ENCODE measurements around the gene JAM3.

Gene JAM3

DNA sequence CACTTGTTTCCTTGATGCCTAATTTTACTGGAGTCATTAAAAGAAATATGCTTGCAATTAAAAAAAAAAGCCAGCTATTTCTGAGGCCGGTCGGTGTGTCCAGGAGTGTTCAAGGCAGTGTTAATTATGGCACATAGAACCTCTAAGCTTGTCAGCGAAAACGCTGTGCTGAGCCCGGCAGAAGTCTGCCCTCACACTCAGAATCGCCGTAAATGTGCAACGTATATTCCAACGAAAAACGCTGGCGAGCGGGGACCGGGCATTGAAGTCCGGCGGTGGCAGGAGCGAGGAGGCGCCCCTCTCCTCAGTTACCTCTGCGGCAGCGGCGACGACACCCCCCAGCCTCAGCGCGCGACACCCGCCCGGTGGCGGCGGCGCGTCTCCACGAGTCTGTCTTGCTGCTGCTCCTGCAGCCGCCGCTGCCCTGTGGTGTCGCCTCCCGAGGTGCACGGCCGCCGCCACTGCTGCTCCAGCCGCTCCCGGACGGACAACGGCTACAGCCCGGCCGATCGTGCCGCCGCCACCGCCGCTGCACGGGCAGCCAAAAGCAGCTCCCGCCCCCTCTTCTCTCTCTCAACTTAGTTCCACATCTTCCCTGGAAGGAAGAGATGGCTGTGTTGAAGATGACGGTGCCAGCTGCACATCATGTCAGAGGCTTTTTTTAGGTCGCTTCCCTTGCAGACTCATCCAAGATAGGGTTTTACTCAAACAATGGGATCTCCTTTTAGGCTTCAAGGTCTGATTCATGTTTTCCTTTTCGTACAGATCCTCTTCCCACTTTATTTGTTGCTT lies 56.0 kb downstream of the JAM3 start:
- peak overlapping the region; percentile 25 for H2AFZ ChIP-seq (ENCODE audit: low read length)
- H3K27me3 ChIP-seq (ENCODE audit: control insufficient read depth in 3 of 3, insufficient read depth in 3 of 3, low read depth in 1 of 3, low read length in 3 of 3) = peaks cover 0 to 3% (median 0%) of the 10 kb centered on the region in 3 experiments
- H3K4me1 ChIP-seq (ENCODE audit: control insufficient read depth in 2 of 2, insufficient read depth in 1 of 2, low read depth in 1 of 2, low read length in 2 of 2) = peaks cover 15 to 34% of the 10 kb centered on the region in 2 donors

DNA sequence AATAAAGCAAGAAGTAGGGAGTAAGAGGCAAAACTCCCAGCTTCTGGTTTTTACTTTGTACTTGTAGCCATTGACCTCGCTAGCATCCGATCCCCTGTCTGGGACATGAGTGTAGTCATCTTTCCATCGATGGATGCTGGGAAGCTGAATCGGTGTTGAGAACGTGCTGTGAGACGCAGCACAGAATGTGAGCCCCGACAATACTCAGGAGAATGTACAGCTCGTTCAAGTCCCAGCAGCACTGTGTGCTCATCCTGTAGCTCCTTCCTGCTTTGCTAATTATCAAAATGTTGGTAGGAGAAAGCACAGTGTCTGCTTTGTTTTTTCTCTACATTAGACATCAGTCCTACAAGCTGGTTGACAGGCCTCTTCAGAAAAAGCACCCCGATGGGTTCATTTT lies 56.6 kb downstream of the JAM3 start:
- H4K8ac ChIP-seq (ENCODE audit: low read depth, low read length) = no peak overlapping the region
- peaks cover 0 to 16% of the 10 kb centered on the region in 2 donors for H3K36me3 ChIP-seq (replicated peaks in 1 of 2; ENCODE audit: control insufficient read depth in 2 of 2, insufficient read depth in 2 of 2, low read length in 2 of 2)
- H4K91ac ChIP-seq (ENCODE audit: low read depth, low read length, poor library complexity) = no peak overlapping the region
- no peak overlapping the region for H3K4me2 ChIP-seq (ENCODE audit: insufficient read depth, low read length, poor library complexity, severe bottlenecking)
- no peak overlapping the region for H3K4me3 ChIP-seq (ENCODE audit: low read length in 2 of 2)
- no peak overlapping the region for H2BK15ac ChIP-seq (ENCODE audit: low read length)
- H2BK12ac ChIP-seq (ENCODE audit: low read length) = no peak overlapping the region
- H2AFZ ChIP-seq (ENCODE audit: low read length) = no peak overlapping the region
- no peak overlapping the region for H2AK5ac ChIP-seq (ENCODE audit: low read depth, low read length)
- H3K27me3 ChIP-seq (ENCODE audit: control insufficient read depth in 3 of 3, insufficient read depth in 3 of 3, low read depth in 1 of 3, low read length in 3 of 3) = peaks cover 0 to 3% (median 0%) of the 10 kb centered on the region in 3 experiments
- no peak overlapping the region for H3K14ac ChIP-seq (ENCODE audit: low read length)
- H3K9ac ChIP-seq (ENCODE audit: low read depth, low read length, poor library complexity) = no peak overlapping the region
- H2BK120ac ChIP-seq (ENCODE audit: low read depth, low read length) = no peak overlapping the region
- H3K27ac ChIP-seq (replicated peaks; ENCODE audit: low read length) = no peak overlapping the region
- no peak overlapping the region for H3K4ac ChIP-seq (ENCODE audit: low read length)
- H2BK5ac ChIP-seq (ENCODE audit: low read length) = no peak overlapping the region
- H3K79me1 ChIP-seq (ENCODE audit: low read depth, low read length) = no peaks in the 10 kb centered on the region
- WGBS, 2 donors (ENCODE audit: extremely low coverage in 2 of 2, insufficient read length in 2 of 2, insufficient replicate concordance in 1 of 2) = no CpG with 5 or more reads among the region's 9 CpGs
- no peak overlapping the region for H3K23ac ChIP-seq (ENCODE audit: low read depth, low read length, poor library complexity)
- no peak for DNase-seq (ENCODE audit: low spot score)
- H3K4me1 ChIP-seq (ENCODE audit: control insufficient read depth in 2 of 2, insufficient read depth in 1 of 2, low read depth in 1 of 2, low read length in 2 of 2) = peaks cover 11 to 27% of the 10 kb centered on the region in 2 donors
- peaks cover 0 to 3% of the 10 kb centered on the region in 2 donors for H3K9me3 ChIP-seq (replicated peaks in 1 of 2; ENCODE audit: control insufficient read depth in 2 of 2, insufficient read depth in 1 of 2, low read depth in 1 of 2, low read length in 2 of 2)
- H3K18ac ChIP-seq (ENCODE audit: low read length) = no peak overlapping the region

More for the DNA sequence above, 56.0 kb downstream of the JAM3 start:
- Histone ChIP-seq H3K4ac (ENCODE audit: low read length) (no peak overlapping the region), H3K4me3 (ENCODE audit: low read length in 2 of 2) (peak overlapping the region; percentile 27 to 57), H4K91ac (ENCODE audit: low read depth, low read length, poor library complexity) (no peak overlapping the region), H2BK120ac (ENCODE audit: low read depth, low read length) (no peak overlapping the region), H3K18ac (ENCODE audit: low read length) (peak overlapping the region; percentile 81), H3K23ac (ENCODE audit: low read depth, low read length, poor library complexity) (peak overlapping the region; percentile 8), H3K4me2 (ENCODE audit: insufficient read depth, low read length, poor library complexity, severe bottlenecking) (peak overlapping the region; percentile 78), H3K36me3 (replicated peaks in 1 of 2; ENCODE audit: control insufficient read depth in 2 of 2, insufficient read depth in 2 of 2, low read length in 2 of 2) (peaks cover 0 to 16% of the 10 kb centered on the region in 2 donors), H2BK5ac (ENCODE audit: low read length) (no peak overlapping the region), H3K9me3 (replicated peaks in 1 of 2; ENCODE audit: control insufficient read depth in 2 of 2, insufficient read depth in 1 of 2, low read depth in 1 of 2, low read length in 2 of 2) (no peaks in the 10 kb centered on the region), H2BK15ac (ENCODE audit: low read length) (no peak overlapping the region), H3K79me1 (ENCODE audit: low read depth, low read length) (no peaks in the 10 kb centered on the region), H4K8ac (ENCODE audit: low read depth, low read length) (no peak overlapping the region), H3K14ac (ENCODE audit: low read length) (peak overlapping the region; percentile 14), H2AK5ac (ENCODE audit: low read depth, low read length) (no peak overlapping the region), H3K27ac (replicated peaks; ENCODE audit: low read length) (no peak overlapping the region), H3K9ac (ENCODE audit: low read depth, low read length, poor library complexity) (peak overlapping the region; percentile 70), H2BK12ac (ENCODE audit: low read length) (no peak overlapping the region)
- DNase-seq (ENCODE audit: low spot score) = peak; percentile 47
- WGBS, 2 donors (ENCODE audit: extremely low coverage in 2 of 2, insufficient read length in 2 of 2, insufficient replicate concordance in 1 of 2) = no CpG with 5 or more reads among the region's 54 CpGs

DNA sequence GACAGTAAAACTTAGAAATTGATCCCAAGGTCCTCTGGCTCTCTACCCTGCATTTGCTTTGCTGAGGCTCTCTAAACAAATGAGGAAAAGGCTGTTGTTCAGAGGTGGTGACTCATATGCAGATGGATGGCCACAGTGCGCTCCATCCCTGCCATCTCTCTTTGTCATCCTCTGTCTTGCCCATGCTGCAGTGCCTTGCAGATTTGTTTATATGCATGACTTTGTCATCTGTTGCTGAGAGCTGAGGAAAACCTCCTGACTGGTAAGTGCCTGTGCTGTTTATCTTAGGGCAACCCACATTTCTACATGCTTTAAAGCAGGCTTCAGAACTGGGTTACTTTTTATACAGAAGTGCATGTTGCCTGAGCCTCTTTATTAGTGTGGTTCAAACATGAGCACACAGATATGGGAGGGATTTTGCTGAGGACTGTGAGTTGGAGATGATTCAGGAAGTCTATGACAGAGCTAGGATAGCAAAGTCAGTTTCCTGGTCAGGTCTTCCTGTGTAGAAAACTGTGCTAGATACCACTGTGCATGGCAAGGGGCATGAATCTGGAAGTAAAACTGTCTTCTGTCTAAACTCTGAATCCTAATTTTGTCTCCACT lies 57.4 kb downstream of the JAM3 start:
- Histone ChIP-seq H4K91ac (ENCODE audit: low read depth, low read length, poor library complexity) (no peak overlapping the region), H3K4me3 (ENCODE audit: low read length in 2 of 2) (no peak overlapping the region), H3K9ac (ENCODE audit: low read depth, low read length, poor library complexity) (no peak overlapping the region), H2AFZ (ENCODE audit: low read length) (no peak overlapping the region), H3K36me3 (replicated peaks in 1 of 2; ENCODE audit: control insufficient read depth in 2 of 2, insufficient read depth in 2 of 2, low read length in 2 of 2) (peaks cover 2 to 18% of the 10 kb centered on the region in 2 donors), H3K9me3 (replicated peaks in 1 of 2; ENCODE audit: control insufficient read depth in 2 of 2, insufficient read depth in 1 of 2, low read depth in 1 of 2, low read length in 2 of 2) (peaks cover 2 to 9% of the 10 kb centered on the region in 2 donors), H3K4ac (ENCODE audit: low read length) (no peak overlapping the region), H3K4me2 (ENCODE audit: insufficient read depth, low read length, poor library complexity, severe bottlenecking) (no peak overlapping the region), H2AK5ac (ENCODE audit: low read depth, low read length) (no peak overlapping the region), H3K23ac (ENCODE audit: low read depth, low read length, poor library complexity) (no peak overlapping the region), H4K8ac (ENCODE audit: low read depth, low read length) (no peak overlapping the region), H3K27me3 (ENCODE audit: control insufficient read depth in 3 of 3, insufficient read depth in 3 of 3, low read depth in 1 of 3, low read length in 3 of 3) (peaks cover 0 to 3% (median 0%) of the 10 kb centered on the region in 3 experiments), H2BK120ac (ENCODE audit: low read depth, low read length) (no peak overlapping the region), H3K79me1 (ENCODE audit: low read depth, low read length) (no peaks in the 10 kb centered on the region), H3K4me1 (ENCODE audit: control insufficient read depth in 2 of 2, insufficient read depth in 1 of 2, low read depth in 1 of 2, low read length in 2 of 2) (peaks cover 6 to 20% of the 10 kb centered on the region in 2 donors), H3K18ac (ENCODE audit: low read length) (no peak overlapping the region), H3K14ac (ENCODE audit: low read length) (no peak overlapping the region), H3K27ac (replicated peaks; ENCODE audit: low read length) (no peak overlapping the region), H2BK15ac (ENCODE audit: low read length) (no peak overlapping the region), H2BK5ac (ENCODE audit: low read length) (no peak overlapping the region), H2BK12ac (ENCODE audit: low read length) (no peak overlapping the region)
- no peak for DNase-seq (ENCODE audit: low spot score)
- no CpG with 5 or more reads among the region's 1 CpG for WGBS, 2 donors (ENCODE audit: extremely low coverage in 2 of 2, insufficient read length in 2 of 2, insufficient replicate concordance in 1 of 2)

DNA sequence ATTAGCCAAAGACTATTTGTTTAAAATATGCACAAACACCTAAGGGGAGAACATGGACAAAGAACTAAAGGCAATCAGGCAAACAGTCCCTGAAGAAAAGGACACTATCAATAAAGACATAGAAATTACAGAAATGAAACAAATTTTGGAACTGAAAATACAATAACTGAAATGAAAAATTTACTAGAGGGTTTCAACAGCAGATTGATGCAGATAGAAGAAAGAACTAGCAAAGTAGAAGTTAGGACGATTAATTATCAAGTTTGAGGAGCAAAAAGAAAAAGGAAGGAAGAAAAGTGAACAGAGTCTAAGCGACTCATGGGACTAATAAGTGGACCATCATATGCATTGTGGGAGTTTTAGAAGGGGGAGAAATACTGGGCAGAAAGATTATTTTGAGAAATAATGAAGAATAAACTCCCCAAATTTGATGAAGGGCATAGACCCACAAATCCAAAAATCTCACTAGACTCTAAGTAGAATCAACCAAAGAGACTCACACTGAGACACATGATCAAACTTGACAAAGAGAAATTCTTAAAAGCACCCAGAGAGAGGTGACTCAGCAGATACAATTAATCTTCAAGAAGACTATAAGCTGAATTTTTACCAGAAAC lies 62.9 kb downstream of the JAM3 start:
- Histone ChIP-seq H2BK120ac (ENCODE audit: low read depth, low read length) (no peak overlapping the region), H3K9ac (ENCODE audit: low read depth, low read length, poor library complexity) (no peak overlapping the region), H2BK15ac (ENCODE audit: low read length) (no peak overlapping the region), H2AK5ac (ENCODE audit: low read depth, low read length) (no peak overlapping the region), H3K27me3 (ENCODE audit: control insufficient read depth in 3 of 3, insufficient read depth in 3 of 3, low read depth in 1 of 3, low read length in 3 of 3) (no peaks in the 10 kb centered on the region), H3K27ac (replicated peaks; ENCODE audit: low read length) (no peak overlapping the region), H4K91ac (ENCODE audit: low read depth, low read length, poor library complexity) (no peak overlapping the region), H3K23ac (ENCODE audit: low read depth, low read length, poor library complexity) (no peak overlapping the region), H2BK12ac (ENCODE audit: low read length) (no peak overlapping the region), H3K4me2 (ENCODE audit: insufficient read depth, low read length, poor library complexity, severe bottlenecking) (no peak overlapping the region), H3K36me3 (replicated peaks in 1 of 2; ENCODE audit: control insufficient read depth in 2 of 2, insufficient read depth in 2 of 2, low read length in 2 of 2) (peaks cover 2 to 24% of the 10 kb centered on the region in 2 donors), H3K79me1 (ENCODE audit: low read depth, low read length) (no peaks in the 10 kb centered on the region), H2AFZ (ENCODE audit: low read length) (no peak overlapping the region), H3K9me3 (replicated peaks in 1 of 2; ENCODE audit: control insufficient read depth in 2 of 2, insufficient read depth in 1 of 2, low read depth in 1 of 2, low read length in 2 of 2) (peaks cover 9 to 54% of the 10 kb centered on the region in 2 donors), H3K4me3 (ENCODE audit: low read length in 2 of 2) (no peak overlapping the region), H2BK5ac (ENCODE audit: low read length) (no peak overlapping the region), H3K4ac (ENCODE audit: low read length) (no peak overlapping the region), H4K8ac (ENCODE audit: low read depth, low read length) (no peak overlapping the region), H3K4me1 (ENCODE audit: control insufficient read depth in 2 of 2, insufficient read depth in 1 of 2, low read depth in 1 of 2, low read length in 2 of 2) (no peaks in the 10 kb centered on the region), H3K14ac (ENCODE audit: low read length) (no peak overlapping the region), H3K18ac (ENCODE audit: low read length) (no peak overlapping the region)
- no CpG with 5 or more reads among the region's 2 CpGs for WGBS, 2 donors (ENCODE audit: extremely low coverage in 2 of 2, insufficient read length in 2 of 2, insufficient replicate concordance in 1 of 2)
- no peak for DNase-seq (ENCODE audit: low spot score)
